IgD-negative memory B cell (primary cell): Measurements from ENCODE around the gene CD276. TPM values are rescaled to one million over a fixed set of nuclear protein-coding genes. Genes with fewer than 3 reads are reported as not detected.
A peak's percentile ranks its signal among the peaks of the same experiment; 100 is the strongest.

Experiments
- H3K27ac Mint-ChIP-seq, 3 donors: one replicate each; pipeline ENCODE4 v1.8.0; 2020 to 2022; ENCODE audit warnings: mild to moderate bottlenecking in 3 of 3, mixed read lengths in 3 of 3, moderate library complexity in 1 of 3
- H3K27me3 Mint-ChIP-seq: one replicate; pipeline ENCODE4 v1.8.0; 2021; ENCODE audit warnings: mixed read lengths
- H3K36me3 Mint-ChIP-seq: one replicate; pipeline ENCODE4 v1.8.0; 2020; ENCODE audit warnings: mild to moderate bottlenecking, mixed read lengths
- H3K4me1 Mint-ChIP-seq, 3 donors: one replicate each; pipeline ENCODE4 v1.8.0; 2020 to 2022; ENCODE audit warnings: mixed read lengths in 3 of 3, mild to moderate bottlenecking in 1 of 3
- H3K4me3 Mint-ChIP-seq, 4 donors: one replicate each; pipeline ENCODE4 v1.8.0; 2020 to 2022; ENCODE audit warnings: mild to moderate bottlenecking in 4 of 4, mixed read lengths in 4 of 4, moderate library complexity in 3 of 4
- H3K9me3 Mint-ChIP-seq, 3 donors: one replicate each; pipeline ENCODE4 v1.8.0; 2020 to 2021; ENCODE audit warnings: mixed read lengths in 3 of 3, mild to moderate bottlenecking in 1 of 3
- polyA plus RNA-seq: library from polyadenylated mRNA; unstranded; fragments of 300-500 nt; fragmentation: Illumina TruSeq; gene quantifications from one replicate; pipeline ENCODE4 v1.2.3, GENCODE V29; 2021

Gene CD276
- polyA plus RNA-seq, 1 donor from 2014 or later: not detected

DNA sequence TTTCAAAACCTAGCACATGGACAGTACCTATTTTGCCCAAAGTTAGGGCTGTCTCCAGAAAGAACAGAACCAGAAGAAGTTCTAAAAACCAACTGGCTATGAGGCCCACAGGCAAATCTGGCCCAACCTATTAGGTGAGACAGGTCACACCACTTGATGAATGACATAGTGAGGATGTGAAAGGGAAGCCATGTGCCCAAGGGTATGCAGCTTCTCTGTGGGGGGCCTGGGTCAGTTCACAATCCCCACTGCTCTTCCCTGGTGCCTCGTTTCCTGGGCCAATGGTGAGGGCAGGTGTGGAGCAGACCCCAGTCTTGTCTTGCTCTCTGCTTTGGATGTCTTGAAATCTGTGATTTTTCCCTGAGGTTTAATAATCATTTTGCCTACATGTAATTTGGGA, 60.1 kb downstream of the CD276 start:
- Mint-ChIP-seq H3K36me3 (no peaks in the 10 kb centered on the region), H3K9me3 (peaks cover 0 to 2% (median 0%) of the 10 kb centered on the region in 3 donors), H3K4me3 (no peak overlapping the region), H3K27me3 (peaks cover 13% of the 10 kb centered on the region), H3K4me1 (no peaks in the 10 kb centered on the region), H3K27ac (no peak overlapping the region)

DNA sequence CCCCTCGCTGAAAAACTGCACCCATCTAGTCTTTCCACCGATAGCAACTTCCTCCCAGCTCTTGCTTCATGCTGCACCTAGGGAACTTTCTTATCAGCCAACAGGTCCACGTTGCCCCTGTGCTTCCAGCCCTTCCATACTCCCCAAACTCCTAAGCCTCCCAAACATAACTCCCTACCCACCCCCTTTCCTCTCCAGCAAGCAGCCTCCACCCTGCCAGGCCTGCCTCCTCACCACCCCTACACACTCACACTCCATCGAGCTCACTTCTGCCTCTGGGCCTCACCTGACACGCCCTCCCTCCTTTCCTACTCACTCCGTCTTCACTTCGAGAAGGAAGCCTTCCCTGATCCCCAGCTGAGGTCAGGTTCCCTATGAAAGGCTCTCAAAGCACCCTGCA, 60.9 kb downstream of the CD276 start:
- Mint-ChIP-seq H3K9me3 (peaks cover 0 to 2% (median 0%) of the 10 kb centered on the region in 3 donors), H3K36me3 (no peaks in the 10 kb centered on the region), H3K27me3 (peaks cover 17% of the 10 kb centered on the region), H3K4me3 (no peak overlapping the region), H3K4me1 (no peaks in the 10 kb centered on the region), H3K27ac (no peak overlapping the region)

DNA sequence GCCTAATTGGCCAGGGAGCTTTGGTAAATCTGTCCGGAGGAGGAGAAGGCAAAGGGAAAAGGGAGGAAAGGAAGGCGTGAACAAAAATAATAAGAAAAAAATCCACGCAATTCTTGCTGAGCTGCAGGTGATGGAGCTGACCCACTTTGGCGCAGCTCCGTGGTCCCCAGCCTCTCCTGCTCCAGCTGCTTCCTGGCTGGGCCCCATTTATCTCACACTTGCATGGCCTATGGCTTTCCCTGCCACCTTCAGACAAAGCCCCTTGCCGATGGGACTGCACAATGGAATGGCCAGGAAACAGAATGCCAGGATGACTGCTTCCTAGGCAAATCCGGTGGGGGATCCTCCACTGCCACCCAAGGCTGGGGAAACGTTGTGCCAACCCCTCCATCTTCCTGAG, 62.1 kb downstream of the CD276 start:
- Mint-ChIP-seq H3K36me3 (no peaks in the 10 kb centered on the region), H3K4me3 (no peak overlapping the region), H3K4me1 (no peaks in the 10 kb centered on the region), H3K9me3 (peaks cover 0 to 2% (median 0%) of the 10 kb centered on the region in 3 donors), H3K27me3 (peaks cover 21% of the 10 kb centered on the region), H3K27ac (no peak overlapping the region)

DNA sequence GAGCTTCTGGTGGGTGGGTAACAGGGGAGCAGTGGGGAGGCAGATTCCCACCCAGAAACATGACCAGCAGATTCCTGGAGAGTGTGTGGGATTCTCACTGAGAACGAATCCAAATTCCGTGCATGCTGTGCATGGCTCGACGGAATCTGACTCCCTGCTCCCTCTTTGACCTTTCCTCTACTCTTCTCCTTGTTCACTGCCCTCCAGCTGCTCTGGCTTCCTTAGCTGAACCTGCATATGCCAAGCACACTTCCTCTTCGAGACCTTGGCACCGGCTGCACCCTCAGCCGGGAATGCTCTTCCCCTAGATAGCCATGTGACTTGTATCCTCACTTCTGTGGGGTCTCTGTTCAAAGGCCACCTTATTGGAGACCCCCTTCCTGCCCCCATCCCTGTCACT, 62.7 kb downstream of the CD276 start:
- H3K27ac Mint-ChIP-seq: no peak overlapping the region
- no peak overlapping the region for H3K4me3 Mint-ChIP-seq
- H3K4me1 Mint-ChIP-seq: no peaks in the 10 kb centered on the region
- H3K36me3 Mint-ChIP-seq: no peaks in the 10 kb centered on the region
- H3K9me3 Mint-ChIP-seq: peaks cover 0 to 2% (median 0%) of the 10 kb centered on the region in 3 donors
- H3K27me3 Mint-ChIP-seq: peaks cover 23% of the 10 kb centered on the region

DNA sequence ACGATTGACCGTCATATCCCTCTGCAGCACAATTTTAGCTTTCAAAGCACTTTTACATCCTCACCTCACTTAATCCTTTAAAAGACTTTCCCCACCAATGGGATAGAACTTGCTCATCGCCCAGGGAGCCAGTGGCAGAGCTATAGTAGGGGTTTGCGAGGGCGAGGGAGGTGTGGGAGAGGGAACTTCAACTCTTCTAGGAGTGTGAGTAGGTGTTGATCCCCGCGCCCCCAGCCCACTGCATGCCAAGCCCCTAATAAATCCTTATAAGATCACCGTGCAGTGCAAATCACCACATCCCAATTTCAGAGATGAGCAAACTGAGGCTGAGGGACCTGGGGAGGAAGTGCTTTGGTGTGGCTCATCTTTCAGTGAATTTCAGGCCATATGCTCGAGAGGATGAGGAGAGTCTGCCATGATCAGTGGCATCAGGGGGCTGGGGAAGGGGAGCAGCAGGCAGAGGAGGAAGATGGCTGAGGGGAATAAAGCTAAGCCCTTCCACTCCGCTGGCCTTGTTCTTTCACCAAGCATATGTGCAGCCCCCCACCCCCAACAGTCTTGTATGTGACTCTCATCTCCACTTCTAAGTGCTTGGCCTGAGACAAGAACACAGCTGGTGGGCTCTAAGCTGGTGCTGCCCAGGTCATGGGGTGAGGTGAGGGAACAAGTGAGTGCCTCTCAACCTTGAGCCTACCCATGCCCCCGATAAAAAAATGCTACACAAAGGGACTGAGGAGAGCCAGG, 63.8 kb downstream of the CD276 start:
- no peak overlapping the region for H3K27ac Mint-ChIP-seq
- peaks cover 23% of the 10 kb centered on the region for H3K27me3 Mint-ChIP-seq
- no peaks in the 10 kb centered on the region for H3K36me3 Mint-ChIP-seq
- peaks cover 0 to 2% (median 0%) of the 10 kb centered on the region in 3 donors for H3K9me3 Mint-ChIP-seq
- H3K4me1 Mint-ChIP-seq: no peaks in the 10 kb centered on the region
- no peak overlapping the region for H3K4me3 Mint-ChIP-seq

DNA sequence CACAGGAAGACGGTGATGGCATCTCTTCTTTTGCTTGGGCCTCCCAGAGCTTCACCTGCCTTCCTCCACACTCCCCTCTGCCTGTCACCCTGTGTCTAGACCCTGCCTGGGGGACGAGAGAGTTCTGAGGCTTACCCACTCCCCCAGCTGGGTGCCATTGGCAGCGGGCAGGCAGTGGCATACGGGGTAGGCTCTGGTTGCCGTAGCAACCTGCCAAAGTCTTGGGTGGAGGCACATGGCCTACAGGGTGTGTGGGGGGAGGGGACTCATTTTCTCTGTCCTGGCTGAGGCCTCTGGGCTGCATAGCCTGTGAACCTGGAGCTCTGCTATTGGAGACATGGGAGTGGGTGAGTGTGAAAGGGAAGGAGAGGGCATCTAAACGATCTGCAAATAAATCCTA, 64.5 kb downstream of the CD276 start:
- Mint-ChIP-seq H3K9me3 (peaks cover 0 to 3% (median 0%) of the 10 kb centered on the region in 3 donors), H3K4me3 (peak overlapping the region in 1 of 4 donors; percentile 60), H3K4me1 (peaks cover 0 to 3% (median 0%) of the 10 kb centered on the region in 3 donors), H3K36me3 (no peaks in the 10 kb centered on the region), H3K27ac (no peak overlapping the region), H3K27me3 (peaks cover 26% of the 10 kb centered on the region)

DNA sequence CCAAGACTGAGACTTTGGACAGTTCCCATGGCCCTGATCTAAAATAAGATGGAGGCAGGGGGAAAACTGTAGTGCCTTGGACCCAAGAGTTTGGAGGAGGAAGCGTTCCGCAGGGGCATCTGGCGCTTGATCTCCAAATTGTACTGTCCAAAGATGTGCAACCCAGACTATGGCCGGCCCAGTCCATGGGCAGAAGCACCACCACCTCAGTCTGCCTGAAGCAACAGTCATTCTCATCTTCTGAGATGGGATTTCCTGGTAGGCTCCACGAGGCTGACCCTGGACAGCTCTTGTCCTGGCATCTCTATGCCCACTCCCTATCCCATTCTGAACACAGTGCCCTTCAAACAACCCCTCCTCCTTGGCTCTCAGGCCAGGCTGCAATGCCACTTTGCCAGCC, 65.3 kb downstream of the CD276 start:
- Mint-ChIP-seq H3K9me3 (peaks cover 0 to 2% (median 0%) of the 10 kb centered on the region in 3 donors), H3K4me3 (no peak overlapping the region), H3K27me3 (peaks cover 34% of the 10 kb centered on the region), H3K27ac (no peak overlapping the region), H3K36me3 (no peaks in the 10 kb centered on the region), H3K4me1 (peaks cover 0 to 3% (median 0%) of the 10 kb centered on the region in 3 donors)

DNA sequence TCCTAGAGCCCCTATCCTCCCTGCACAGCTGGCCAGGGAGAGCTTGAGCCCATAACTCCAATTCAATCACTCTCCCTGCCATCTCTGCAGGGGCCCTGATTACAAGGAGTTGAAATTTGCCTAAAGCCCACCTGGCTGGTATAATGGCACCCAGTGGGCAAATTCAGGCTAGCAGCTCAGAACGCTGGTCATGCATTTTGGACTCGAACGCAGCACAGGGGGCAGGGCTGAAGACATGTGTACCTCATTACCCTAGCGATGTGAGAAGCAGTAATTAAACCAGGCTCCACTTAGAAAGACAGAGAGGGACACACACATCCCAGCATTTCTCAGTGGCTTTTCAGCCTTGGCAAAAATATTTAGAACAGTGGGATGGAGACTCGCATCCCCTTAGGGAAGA, 65.8 kb downstream of the CD276 start:
- peaks cover 0 to 3% (median 0%) of the 10 kb centered on the region in 3 donors for H3K4me1 Mint-ChIP-seq
- peak overlapping the region in 1 of 3 donors; percentile 17 for H3K27ac Mint-ChIP-seq
- no peaks in the 10 kb centered on the region for H3K36me3 Mint-ChIP-seq
- peaks cover 36% of the 10 kb centered on the region for H3K27me3 Mint-ChIP-seq
- H3K4me3 Mint-ChIP-seq: no peak overlapping the region
- peaks cover 0 to 2% (median 0%) of the 10 kb centered on the region in 3 donors for H3K9me3 Mint-ChIP-seq

DNA sequence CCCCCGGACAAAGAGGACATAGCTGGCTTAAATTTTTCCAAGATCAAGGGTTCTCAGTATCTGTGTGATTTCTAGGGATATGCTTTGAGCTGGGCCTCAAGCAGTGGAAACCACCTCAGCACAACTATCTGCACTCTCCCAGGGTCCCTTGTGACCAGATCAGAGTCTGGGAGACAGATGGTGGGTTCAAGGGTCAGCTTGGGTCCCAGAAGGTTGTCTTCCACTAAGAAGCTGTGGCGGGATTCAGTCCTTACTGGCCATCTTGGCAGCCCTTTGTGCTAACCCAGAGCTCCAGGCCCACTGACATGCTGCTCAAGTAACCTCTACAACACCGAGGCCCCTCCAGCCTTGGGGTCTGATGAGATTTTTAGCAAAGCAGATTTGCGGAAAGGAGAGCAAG, 66.3 kb downstream of the CD276 start:
- H3K4me1 Mint-ChIP-seq: peaks cover 0 to 3% (median 0%) of the 10 kb centered on the region in 3 donors
- peak overlapping the region in 1 of 3 donors; percentile 17 for H3K27ac Mint-ChIP-seq
- peaks cover 0 to 2% (median 0%) of the 10 kb centered on the region in 3 donors for H3K9me3 Mint-ChIP-seq
- H3K4me3 Mint-ChIP-seq: no peak overlapping the region
- peaks cover 38% of the 10 kb centered on the region for H3K27me3 Mint-ChIP-seq
- H3K36me3 Mint-ChIP-seq: no peaks in the 10 kb centered on the region

DNA sequence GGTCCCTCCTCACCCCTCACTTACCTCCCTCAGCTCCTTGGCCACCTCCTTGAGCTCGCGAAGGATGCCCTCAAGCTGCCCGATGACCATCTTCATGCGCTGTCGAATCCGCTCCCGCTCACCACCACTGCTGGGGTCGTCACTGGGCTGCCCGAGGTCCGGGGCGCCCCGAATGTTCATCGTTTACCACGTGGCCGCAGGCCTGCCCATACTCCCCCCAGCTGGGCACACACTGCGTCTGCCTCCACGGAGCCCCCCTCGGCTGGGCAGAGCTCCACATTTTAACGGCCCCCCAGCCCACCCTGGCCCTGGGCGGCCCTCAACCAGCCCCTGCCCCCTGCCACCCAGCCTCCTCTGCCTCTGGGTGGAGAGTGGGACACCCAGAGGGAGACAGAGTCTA, 66.8 kb downstream of the CD276 start:
- Mint-ChIP-seq H3K9me3 (peaks cover 0 to 2% (median 0%) of the 10 kb centered on the region in 3 donors), H3K27ac (no peak overlapping the region), H3K27me3 (peaks cover 40% of the 10 kb centered on the region), H3K36me3 (no peaks in the 10 kb centered on the region), H3K4me1 (peaks cover 0 to 3% (median 0%) of the 10 kb centered on the region in 3 donors), H3K4me3 (peak overlapping the region in 1 of 4 donors; percentile 70)

DNA sequence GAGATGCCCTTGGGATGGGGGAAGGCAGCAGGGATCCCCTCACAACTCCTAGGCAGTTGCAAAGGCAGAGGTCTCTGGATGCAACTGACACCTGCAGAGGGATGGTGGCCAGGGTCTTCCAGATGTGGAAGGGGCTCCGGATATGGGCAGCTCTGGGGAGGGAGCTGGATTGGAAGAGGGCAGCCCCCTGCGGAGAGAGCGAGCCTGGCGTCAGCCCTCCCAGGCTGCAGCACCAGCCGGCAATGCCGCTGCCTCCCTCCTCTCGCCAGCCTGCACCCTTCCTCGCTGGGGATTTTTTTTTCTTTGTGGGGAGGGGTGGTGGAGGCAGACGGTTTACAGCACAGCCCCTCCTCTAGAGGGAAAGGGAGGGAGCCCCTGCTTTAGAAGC, 67.3 kb downstream of the CD276 start:
- peaks cover 0 to 3% (median 0%) of the 10 kb centered on the region in 3 donors for H3K4me1 Mint-ChIP-seq
- H3K27ac Mint-ChIP-seq: no peak overlapping the region
- no peaks in the 10 kb centered on the region for H3K36me3 Mint-ChIP-seq
- H3K27me3 Mint-ChIP-seq: peaks cover 41% of the 10 kb centered on the region
- peaks cover 0 to 2% (median 0%) of the 10 kb centered on the region in 3 donors for H3K9me3 Mint-ChIP-seq
- H3K4me3 Mint-ChIP-seq: no peak overlapping the region

DNA sequence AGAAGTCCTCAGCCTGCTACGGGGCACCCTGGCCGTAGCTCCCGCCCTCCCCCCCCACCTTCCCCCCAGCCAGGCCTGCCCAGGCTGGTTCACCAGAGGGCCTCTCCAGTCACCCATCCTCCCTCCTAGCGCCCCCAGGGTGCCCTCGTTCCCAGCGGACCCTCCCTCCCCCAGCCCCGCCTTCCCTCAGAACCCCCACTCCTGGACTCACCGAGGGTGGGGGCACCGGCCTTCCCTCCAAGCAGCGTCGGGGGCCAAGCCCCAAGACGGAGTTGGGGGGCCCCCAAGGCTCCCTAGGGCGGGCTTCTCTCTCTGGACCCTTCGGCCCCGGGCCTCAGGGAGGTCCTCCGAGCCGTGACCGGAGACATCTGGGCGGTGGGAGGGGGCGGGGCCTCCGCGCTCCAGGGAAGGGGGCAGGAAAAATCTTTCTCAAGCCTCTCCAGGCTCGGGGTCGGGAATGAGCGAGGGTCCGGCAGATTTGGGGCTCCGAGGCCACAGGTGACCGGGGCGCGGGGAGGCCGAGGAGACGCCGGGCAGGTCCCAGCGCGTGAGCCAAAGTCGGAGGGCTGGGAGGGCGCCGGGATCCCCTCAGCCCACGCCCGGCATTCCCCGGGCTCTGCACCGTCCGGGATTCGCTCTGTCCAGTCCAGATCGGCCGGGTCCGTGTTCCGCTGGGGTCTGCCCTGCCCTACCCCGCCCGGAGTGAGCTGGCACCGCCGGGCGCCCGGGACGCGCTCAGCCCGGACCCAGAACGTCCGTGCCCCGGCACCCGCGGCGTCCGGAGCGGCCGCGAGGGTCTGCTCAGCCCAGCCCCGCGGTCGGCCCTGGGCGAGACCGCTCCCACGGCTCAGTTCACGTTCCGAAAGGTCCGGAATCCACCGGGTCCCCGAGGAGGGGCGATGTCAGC, 68.0 kb downstream of the CD276 start:
- no peak overlapping the region for H3K27ac Mint-ChIP-seq
- peaks cover 0 to 3% (median 0%) of the 10 kb centered on the region in 3 donors for H3K4me1 Mint-ChIP-seq
- no peaks in the 10 kb centered on the region for H3K36me3 Mint-ChIP-seq
- no peak overlapping the region for H3K4me3 Mint-ChIP-seq
- H3K9me3 Mint-ChIP-seq: peaks cover 0 to 2% (median 0%) of the 10 kb centered on the region in 3 donors
- peaks cover 39% of the 10 kb centered on the region for H3K27me3 Mint-ChIP-seq

DNA sequence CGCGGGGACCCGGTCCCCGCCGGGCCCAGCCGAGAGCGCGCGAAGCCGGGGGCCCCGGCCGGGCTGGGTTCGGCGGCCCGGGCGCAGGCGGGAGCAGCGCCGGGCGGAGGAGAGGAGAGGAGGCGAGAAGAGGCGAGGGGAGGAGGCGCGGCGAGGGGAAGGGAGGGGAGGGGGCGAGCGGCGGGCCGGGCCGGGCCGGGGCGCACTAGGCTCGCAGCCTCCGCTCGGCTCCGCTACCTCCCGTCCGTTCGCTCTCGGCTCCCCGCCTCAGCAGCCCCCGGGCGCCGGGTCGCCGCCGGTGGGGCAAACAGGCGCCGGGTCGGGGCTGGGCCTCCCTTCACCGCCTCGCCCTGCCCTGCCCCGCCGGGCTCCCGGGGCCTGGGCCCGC, 68.6 kb downstream of the CD276 start:
- H3K4me1 Mint-ChIP-seq: peaks cover 0 to 3% (median 0%) of the 10 kb centered on the region in 3 donors
- no peaks in the 10 kb centered on the region for H3K36me3 Mint-ChIP-seq
- H3K9me3 Mint-ChIP-seq: peaks cover 0 to 2% (median 0%) of the 10 kb centered on the region in 3 donors
- peaks cover 43% of the 10 kb centered on the region for H3K27me3 Mint-ChIP-seq
- no peak overlapping the region for H3K4me3 Mint-ChIP-seq
- no peak overlapping the region for H3K27ac Mint-ChIP-seq

DNA sequence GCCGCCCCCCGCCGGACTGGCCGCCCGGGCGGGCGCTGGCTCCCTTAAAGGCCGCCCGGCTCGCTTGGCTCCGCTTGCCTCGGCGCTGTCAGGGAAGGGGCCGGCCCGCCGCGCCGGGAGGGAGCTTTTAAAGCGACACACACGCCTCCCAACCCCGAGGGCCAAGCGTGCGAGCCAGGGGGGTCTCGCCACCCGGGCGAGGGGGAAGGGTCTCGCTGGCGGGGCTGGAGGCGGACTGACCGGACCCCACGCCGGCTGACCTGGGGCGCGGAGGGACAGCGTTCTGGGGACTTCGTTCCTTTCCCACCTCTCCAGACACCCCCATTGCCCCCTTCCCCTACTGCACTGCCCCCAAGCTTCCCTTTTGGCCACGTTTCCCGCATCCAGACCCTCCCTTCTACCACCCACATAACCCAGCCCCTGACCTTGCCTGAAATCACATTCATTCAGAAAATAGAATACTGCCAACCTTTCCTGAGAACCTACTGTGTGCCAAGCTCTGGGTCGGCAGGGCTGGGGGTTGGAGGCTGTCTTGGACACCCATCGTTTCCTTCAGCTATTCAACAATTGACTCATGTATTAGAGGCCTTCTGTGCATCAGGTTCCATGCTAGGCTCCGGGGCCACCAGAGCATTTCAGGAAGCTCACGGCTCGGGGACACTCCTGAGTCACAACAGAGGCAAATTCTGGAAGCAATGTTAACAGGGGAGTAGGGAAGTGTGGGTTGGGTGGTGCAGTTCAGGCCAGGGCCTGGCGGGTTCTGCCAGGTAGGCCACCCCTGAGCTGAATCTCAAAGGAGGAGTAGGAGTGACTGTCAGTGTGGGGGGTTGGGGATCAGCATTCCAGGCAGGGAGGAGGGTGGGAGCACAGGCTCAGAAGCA, 69.3 kb downstream of the CD276 start, which contains the start of gene INSYN1:
INSYN1 (minus strand) TSS at position 102 of the 881 bp plus-strand sequence. CDS start 2,221 bp downstream, outside the sequence.
- Mint-ChIP-seq H3K36me3 (no peaks in the 10 kb centered on the region), H3K4me3 (peak within 1 kb of the TSS in 1 of 4 donors; percentile 79), H3K9me3 (peaks cover 0 to 2% (median 0%) of the 10 kb centered on the region in 3 donors), H3K27me3 (peaks cover 43% of the 10 kb centered on the region), H3K4me1 (peaks cover 0 to 3% (median 0%) of the 10 kb centered on the region in 3 donors), H3K27ac (no peak within 1 kb of the TSS)
